Endothelial cell (in vitro differentiated cells): Measurements from ENCODE around the gene SERPINC1. TPM values are rescaled to one million over a fixed set of nuclear protein-coding genes. Genes with fewer than 3 reads are reported as not detected.
"Not testable (repeated sequence)": the region's sequence is repeated elsewhere in the genome, so short reads cannot be mapped to it uniquely, and the experiment has no call there.

Source experiments
- DNase-seq: peaks from one replicate; pipeline ENCODE4 v3.0.0; 2021; ENCODE audit warnings: low spot score
- H3K27ac Mint-ChIP-seq: one replicate; pipeline ENCODE4 v1.8.0; 2021; ENCODE audit warnings: mixed read lengths, inconsistent platforms; ENCODE audit not compliant: unreplicated experiment
- H3K27me3 Mint-ChIP-seq: one replicate; pipeline ENCODE4 v1.8.0; 2021; ENCODE audit warnings: mild to moderate bottlenecking, moderate library complexity, mixed read lengths, inconsistent platforms; ENCODE audit not compliant: unreplicated experiment
- H3K36me3 Mint-ChIP-seq: one replicate; pipeline ENCODE4 v1.8.0; 2021; ENCODE audit warnings: mild to moderate bottlenecking, low read depth, mixed read lengths, inconsistent platforms; ENCODE audit not compliant: unreplicated experiment
- H3K4me1 Mint-ChIP-seq: one replicate; pipeline ENCODE4 v1.8.0; 2021; ENCODE audit warnings: mild to moderate bottlenecking, mixed read lengths, inconsistent platforms; ENCODE audit not compliant: unreplicated experiment
- H3K4me3 Mint-ChIP-seq: one replicate; pipeline ENCODE4 v1.8.0; 2021; ENCODE audit warnings: mild to moderate bottlenecking, mixed read lengths, inconsistent platforms; ENCODE audit not compliant: unreplicated experiment
- H3K9me3 Mint-ChIP-seq: one replicate; pipeline ENCODE4 v1.8.0; 2021; ENCODE audit warnings: mixed read lengths, inconsistent platforms; ENCODE audit not compliant: unreplicated experiment
- CTCF ChIP-seq: fragments of 200-600 bp; sonication (generic); IDR thresholded peaks from one replicate; pipeline ENCODE4 v1.5.0; 2021; ENCODE audit warnings: antibody characterized with exemption; ENCODE audit not compliant: unreplicated experiment
- total RNA-seq: library from RNA; stranded (reverse); fragmentation: NEBNext Ultra II Directional; extraction: Animal tissue kit (Norgen Biotek cat#: 25700); gene quantifications from one replicate; pipeline ENCODE4 v1.2.1, GENCODE V29; 2021; ENCODE audit not compliant: unreplicated experiment

Gene SERPINC1
- total RNA-seq, 1 donor from 2014 or later: not detected

- H3K4me3 Mint-ChIP-seq: no peak overlapping the region
- DNase-seq: no peak
- peaks cover 6% of the 10 kb centered on the region for H3K36me3 Mint-ChIP-seq
- TF ChIP-seq CTCF: no peak
- no peaks in the 10 kb centered on the region for H3K27me3 Mint-ChIP-seq
- peaks cover 5% of the 10 kb centered on the region for H3K4me1 Mint-ChIP-seq
- no peaks in the 10 kb centered on the region for H3K9me3 Mint-ChIP-seq
- H3K27ac Mint-ChIP-seq: no peak overlapping the region
Measured at GRCh38 chr1:173887627-173888026, 29.5 kb downstream of the SERPINC1 start.

GRCh38 chr1:173886746-173887611 is 30.1 kb downstream of the SERPINC1 start:
- Mint-ChIP-seq H3K9me3 (no peaks in the 10 kb centered on the region), H3K4me1 (peaks cover 5% of the 10 kb centered on the region), H3K36me3 (peaks cover 6% of the 10 kb centered on the region), H3K27ac (no peak overlapping the region), H3K4me3 (no peak overlapping the region), H3K27me3 (no peaks in the 10 kb centered on the region)
- no peak for TF ChIP-seq CTCF
- no peak for DNase-seq

DNA sequence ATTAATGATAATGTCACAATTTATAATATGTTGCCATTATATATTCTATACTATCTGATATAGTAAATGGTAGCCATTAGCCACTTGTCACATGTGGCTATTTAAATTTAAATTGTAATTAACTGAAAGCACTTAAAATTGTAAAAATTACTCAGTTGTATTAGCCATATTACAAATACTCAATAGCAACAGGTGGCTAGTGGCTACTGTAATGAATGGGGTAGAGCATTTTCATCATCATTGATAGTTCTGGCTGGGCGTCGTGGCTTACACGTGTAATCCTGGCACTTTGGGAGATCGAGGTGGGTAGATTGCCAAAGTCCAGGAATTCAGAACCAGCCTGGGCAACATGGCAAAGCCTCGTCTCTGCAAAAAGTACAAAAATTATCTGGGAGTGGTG is 32.4 kb downstream of the SERPINC1 start:
- TF ChIP-seq CTCF: no peak
- no peak overlapping the region for H3K4me3 Mint-ChIP-seq
- peaks cover 7% of the 10 kb centered on the region for H3K4me1 Mint-ChIP-seq
- no peak overlapping the region for H3K27ac Mint-ChIP-seq
- no peak for DNase-seq
- H3K9me3 Mint-ChIP-seq: no peaks in the 10 kb centered on the region
- peaks cover 6% of the 10 kb centered on the region for H3K36me3 Mint-ChIP-seq
- H3K27me3 Mint-ChIP-seq: no peaks in the 10 kb centered on the region

DNA sequence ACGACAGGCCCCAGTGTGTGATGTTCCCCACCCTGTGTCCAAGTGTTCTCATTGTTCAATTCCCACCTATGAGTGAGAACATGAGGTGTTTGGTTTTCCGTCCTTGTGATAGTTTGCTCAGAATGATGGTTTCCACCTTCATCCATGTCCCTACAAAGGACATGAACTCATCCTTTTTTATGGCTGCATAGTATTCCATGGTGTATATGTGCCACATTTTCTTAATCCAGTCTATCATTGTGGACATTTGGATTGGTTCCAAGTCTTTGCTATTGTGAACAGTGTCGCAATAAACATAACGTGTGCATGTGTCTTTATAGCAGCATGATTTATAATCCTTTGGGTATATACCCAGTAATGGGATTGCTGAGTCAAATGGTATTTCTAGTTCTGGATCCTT is 36.0 kb downstream of the SERPINC1 start:
- not testable (repeated sequence) for H3K27ac Mint-ChIP-seq, H3K36me3 Mint-ChIP-seq, H3K27me3 Mint-ChIP-seq, H3K9me3 Mint-ChIP-seq, DNase-seq, H3K4me3 Mint-ChIP-seq
- peaks cover 18% of the 10 kb centered on the region for H3K4me1 Mint-ChIP-seq

GRCh38 chr1:173878251-173878650 is 38.9 kb downstream of the SERPINC1 start:
- no peak for TF ChIP-seq CTCF
- Mint-ChIP-seq H3K27ac (peak overlapping the region; percentile 84), H3K36me3 (no peaks in the 10 kb centered on the region), H3K4me1 (peaks cover 18% of the 10 kb centered on the region), H3K4me3 (peak overlapping the region; percentile 4), H3K27me3 (peaks cover 3% of the 10 kb centered on the region), H3K9me3 (no peaks in the 10 kb centered on the region)
- no peak for DNase-seq
